HCT116 (cell line): ENCODE results near the gene TXLNG. TPM values are rescaled to one million over a fixed set of nuclear protein-coding genes. Genes with fewer than 3 reads are reported as not detected.

Experiments used
- ATAC-seq: fragments of 200-7000 bp; cut with Tn5 transposase; 2 replicates; pipeline ENCODE4 v1.9.1; 2020; ENCODE audit warnings: mild to moderate bottlenecking, moderate library complexity
- BruUV-seq: library from RNA; stranded (reverse); fragments of 400-500 nt; replicated peaks from 2 replicates; lab custom pipeline; 2021; lab: Mats Ljungman, UMichigan
- CTCF ChIA-PET: fragments of 300-600 bp; sonication (Branson Sonifier 250); formaldehyde crosslinking; loops from one replicate; lab custom pipeline; 2021; ENCODE audit warnings: antibody characterized with exemption; lab: Charles Lee
- POLR2A ChIA-PET: fragments of 300-600, 350-600 bp; sonication (Branson Sonifier 250); formaldehyde crosslinking; loops from one replicate; lab custom pipeline; 2021; ENCODE audit warnings: antibody characterized with exemption; lab: Charles Lee
- RAD21 ChIA-PET, 2 experiments: fragments of 300-600 bp; sonication (Branson Sonifier 250); formaldehyde crosslinking; loops; one replicate each; lab custom pipeline; 2023; ENCODE audit warnings: low total read pairs in 2 of 2; ENCODE audit not compliant: uncharacterized antibody in 2 of 2, unreplicated experiment in 2 of 2, low non-redundant PET in 1 of 2; lab: Charles Lee
- DNase-seq: peaks from one replicate; pipeline ENCODE4 v3.0.0-alpha.2; 2010; ENCODE audit warnings: low read depth, low spot score
- H2AFZ ChIP-seq: fragments of 200-600 bp; shearing (Covaris generic), sonication (generic); 2 replicates; pipeline ENCODE4 v1.6.1; 2017; ENCODE audit warnings: low read depth, mixed run types, mixed read lengths, antibody characterized with exemption, low read length; ENCODE audit not compliant: poor library complexity, severe bottlenecking
- H3K27ac ChIP-seq: 2 replicates; pipeline ENCODE4 v1.5.1; 2012; ENCODE audit warnings: low read depth, low read length
- H3K27me3 ChIP-seq: fragments of 200-600 bp; sonication (generic); 2 replicates; pipeline ENCODE4 v1.6.1; 2016; ENCODE audit warnings: mixed run types, low read length, mixed read lengths; ENCODE audit not compliant: insufficient read depth
- H3K36me3 ChIP-seq, 2 experiments: fragments of 200-500 bp in 1 of 2; fragments of 200-600 bp in 1 of 2; sonication (Bioruptor generic) in 1 of 2; sonication (generic) in 1 of 2; 2 replicates each; pipeline versions ENCODE4 v1.5.1 to v1.6.1; 2014 to 2016; ENCODE audit warnings: low read length in 2 of 2, inconsistent platforms in 1 of 2, mixed read lengths in 1 of 2, mixed run types in 1 of 2; ENCODE audit not compliant: insufficient read depth in 2 of 2, control insufficient read depth in 1 of 2
- H3K4me1 ChIP-seq, 2 experiments: fragments of 200-600 bp in 1 of 2; sonication (generic) in 1 of 2; 2 replicates each; pipeline versions ENCODE4 v1.5.1 to v1.6.1; 2012 to 2017; ENCODE audit warnings: low read length in 2 of 2, inconsistent platforms in 1 of 2, mild to moderate bottlenecking in 1 of 2, mixed read lengths in 1 of 2, mixed run types in 1 of 2, moderate library complexity in 1 of 2; ENCODE audit not compliant: insufficient read depth in 2 of 2, control insufficient read depth in 1 of 2
- H3K4me2 ChIP-seq: fragments of 200-600 bp; sonication (generic); 2 replicates; pipeline ENCODE4 v1.6.1; 2017; ENCODE audit warnings: mixed run types, low read length, mixed read lengths
- H3K4me3 ChIP-seq, 2 experiments: fragments of 200-600 bp in 1 of 2; sonication (generic) in 1 of 2; replicated peaks in 1 of 2; 2 replicates each; pipeline ENCODE4 v1.5.1; 2011 to 2016; ENCODE audit warnings: low read length in 2 of 2, control low read depth in 1 of 2, low read depth in 1 of 2, mild to moderate bottlenecking in 1 of 2, mixed read lengths in 1 of 2, mixed run types in 1 of 2
- H3K79me2 ChIP-seq: fragments of 200-600 bp; sonication (generic); 2 replicates; pipeline ENCODE4 v1.6.1; 2017; ENCODE audit warnings: mild to moderate bottlenecking, mixed run types, low read length, moderate library complexity, mixed read lengths; ENCODE audit not compliant: insufficient read depth
- H3K9ac ChIP-seq: fragments of 200-600 bp; sonication (generic); 2 replicates; pipeline ENCODE4 v1.6.1; 2016; ENCODE audit warnings: low read length, mixed read lengths
- H3K9me2 ChIP-seq: fragments of 200-600 bp; sonication (generic), shearing (Covaris generic); 2 replicates; pipeline ENCODE4 v1.6.1; 2017; ENCODE audit warnings: mixed run types, mild to moderate bottlenecking, moderate library complexity; ENCODE audit not compliant: insufficient read depth
- H3K9me3 ChIP-seq, 2 experiments: fragments of 200-500 bp in 1 of 2; fragments of 200-600 bp in 1 of 2; sonication (Bioruptor generic) in 1 of 2; sonication (generic) in 1 of 2; 2 replicates each; pipeline ENCODE4 v1.6.1; 2014 to 2017; ENCODE audit warnings: low read length in 2 of 2, mixed read lengths in 2 of 2, inconsistent platforms in 1 of 2, low read depth in 1 of 2, mild to moderate bottlenecking in 1 of 2, mixed run types in 1 of 2, moderate library complexity in 1 of 2; ENCODE audit not compliant: control insufficient read depth in 1 of 2, insufficient read depth in 1 of 2
- H4K20me1 ChIP-seq: fragments of 200-600 bp; sonication (generic), shearing (Covaris generic); 2 replicates; pipeline ENCODE4 v1.6.1; 2017; ENCODE audit warnings: mixed run types, mild to moderate bottlenecking, moderate library complexity; ENCODE audit not compliant: insufficient read depth
- CBX3 ChIP-seq: IDR thresholded peaks from 2 replicates; pipeline ENCODE4 v1.6.1; 2012; ENCODE audit warnings: low read depth
- EGR1 ChIP-seq: IDR thresholded peaks from 2 replicates; pipeline ENCODE4 v1.6.1; 2012; ENCODE audit warnings: low read depth
- ELF1 ChIP-seq: IDR thresholded peaks from 2 replicates; pipeline ENCODE4 v1.6.1; 2012; ENCODE audit warnings: low read depth, borderline replicate concordance
- EZH2 ChIP-seq: fragments of 200-600 bp; sonication (generic); IDR thresholded peaks from 2 replicates; pipeline ENCODE4 v1.6.1; 2017; ENCODE audit warnings: antibody characterized with exemption, mixed run types
- FOSL1 ChIP-seq: IDR thresholded peaks from 2 replicates; pipeline ENCODE4 v1.6.1; 2012; ENCODE audit warnings: low read depth
- JUND ChIP-seq: IDR thresholded peaks from 2 replicates; pipeline ENCODE4 v1.6.1; 2012
- POLR2A ChIP-seq: IDR thresholded peaks from 2 replicates; pipeline ENCODE4 v1.7.0; 2011; ENCODE audit warnings: borderline replicate concordance; ENCODE audit not compliant: insufficient read depth, insufficient read length; ENCODE audit errors: extremely low read depth
- POLR2AphosphoS5 ChIP-seq: IDR thresholded peaks from 2 replicates; pipeline ENCODE4 v1.6.1; 2011; ENCODE audit warnings: mild to moderate bottlenecking, low read depth, low read length, moderate library complexity
- RAD21 ChIP-seq: IDR thresholded peaks from 2 replicates; pipeline ENCODE4 v1.6.1; 2012; ENCODE audit warnings: low read depth, mild to moderate bottlenecking
- SIN3A ChIP-seq: IDR thresholded peaks from 2 replicates; pipeline ENCODE4 v1.6.1; 2012; ENCODE audit warnings: low read depth
- SP1 ChIP-seq: IDR thresholded peaks from 2 replicates; pipeline ENCODE4 v1.6.1; 2012; ENCODE audit warnings: low read depth
- SRF ChIP-seq: IDR thresholded peaks from 2 replicates; pipeline ENCODE4 v1.6.1; 2012; ENCODE audit warnings: low read depth
- TCF7L2 ChIP-seq: IDR thresholded peaks from 2 replicates; pipeline ENCODE4 v1.7.0; 2011; ENCODE audit warnings: borderline replicate concordance, inconsistent platforms; ENCODE audit not compliant: insufficient read depth, insufficient read length; ENCODE audit errors: extremely low read depth
- YY1 ChIP-seq: IDR thresholded peaks from 2 replicates; pipeline ENCODE4 v1.6.1; 2011; ENCODE audit warnings: low read length, low read depth, moderate library complexity, mild to moderate bottlenecking; ENCODE audit not compliant: insufficient replicate concordance; ENCODE audit errors: extremely low read depth
- ZFX ChIP-seq: fragments of 450-650 bp; IDR thresholded peaks from 2 replicates; pipeline ENCODE4 v1.6.1; 2017
- ZNF274 ChIP-seq: fragments of 200-500 bp; sonication (Bioruptor generic); IDR thresholded peaks from 2 replicates; pipeline ENCODE4 v1.6.1; 2014; ENCODE audit warnings: mild to moderate bottlenecking, low read depth, low read length, inconsistent platforms
- intact Hi-C: fragments of 100-400 bp; cut with micrococcal nuclease; formaldehyde crosslinking; loops from 2 replicates; pipeline ENCODE4 v1.10.0; 2022
- total RNA-seq: library from RNA; stranded (reverse); gene quantifications from one replicate; pipeline ENCODE4 v1.2.1, GENCODE V29; 2021; ENCODE audit not compliant: unreplicated experiment
- TF ChIP-seq, protein P1 (sequence below): IDR thresholded peaks from 2 replicates; pipeline ENCODE4 v1.6.1; 2012; ENCODE audit warnings: low read depth
- TF ChIP-seq, protein P2 (sequence below), 3 experiments: fragments of 200-600 bp in 1 of 3; sonication (generic) in 1 of 3; IDR thresholded peaks in 2 of 3; conservative IDR thresholded peaks in 1 of 3; 2 replicates each; pipeline ENCODE4 v1.5.1; 2012 to 2017; ENCODE audit warnings: low read depth in 2 of 3, low read length in 2 of 3, antibody characterized with exemption in 1 of 3, borderline replicate concordance in 1 of 3, control low read depth in 1 of 3, mild to moderate bottlenecking in 1 of 3, mixed read lengths in 1 of 3, mixed run types in 1 of 3, moderate library complexity in 1 of 3; ENCODE audit not compliant: insufficient read depth in 1 of 3

TXLNG gene
- total RNA-seq, 1 experiment from 2014 or later, result 22.9 TPM

DNA sequence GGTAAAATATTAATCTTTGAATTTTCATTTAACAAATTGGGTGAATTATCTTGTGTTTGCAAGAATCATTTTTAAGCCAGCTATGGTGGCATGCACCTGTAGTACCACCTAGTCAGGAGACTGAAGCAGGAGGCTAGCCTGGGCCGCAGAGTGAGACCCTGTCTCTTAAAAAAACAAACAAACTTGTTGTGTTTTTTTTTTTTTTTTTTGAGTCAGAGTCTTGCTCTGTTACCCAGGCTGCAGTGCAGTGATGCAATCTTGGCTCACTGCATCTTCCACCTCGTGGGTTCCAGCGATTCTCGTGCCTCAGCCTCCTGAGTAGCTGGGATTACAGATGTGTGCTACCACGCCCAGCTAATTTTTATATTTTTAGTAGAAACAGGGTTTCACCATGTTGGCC is 2.2 kb downstream of the TXLNG start:
- Histone ChIP-seq H3K9me3 (no peaks in the 10 kb centered on the region), H3K9me2 (no peaks in the 10 kb centered on the region), H3K4me3 (no peak overlapping the region), H3K27ac (no peak overlapping the region), H3K4me2 (no peak overlapping the region), H3K9ac (no peak overlapping the region), H4K20me1 (no peaks in the 10 kb centered on the region), H3K4me1 (peaks cover 8 to 14% of the 10 kb centered on the region in 2 experiments; a peak in 3 of 4 replicates), H3K27me3 (no peaks in the 10 kb centered on the region), H3K36me3 (peaks cover 3 to 10% of the 10 kb centered on the region in 2 experiments; a peak in 3 of 4 replicates), H3K79me2 (peaks cover 64% of the 10 kb centered on the region), H2AFZ (no peak overlapping the region)
- no peak for DNase-seq
- ChIA-PET POLR2A (interaction anchor here (0.8 kb wide), 1 partner anchor 17 kb away, joined by 4 read pairs; no protein-coding TSS in a partner anchor), CTCF (no interaction called here), RAD21 (interaction anchor here in 1 of 2 experiments (0.6 kb wide), 1 partner anchor 13 kb away, joined by 3 read pairs; no protein-coding TSS in a partner anchor)
- BruUV-seq, result no TSS peak
- TF ChIP-seq, protein P1, sequence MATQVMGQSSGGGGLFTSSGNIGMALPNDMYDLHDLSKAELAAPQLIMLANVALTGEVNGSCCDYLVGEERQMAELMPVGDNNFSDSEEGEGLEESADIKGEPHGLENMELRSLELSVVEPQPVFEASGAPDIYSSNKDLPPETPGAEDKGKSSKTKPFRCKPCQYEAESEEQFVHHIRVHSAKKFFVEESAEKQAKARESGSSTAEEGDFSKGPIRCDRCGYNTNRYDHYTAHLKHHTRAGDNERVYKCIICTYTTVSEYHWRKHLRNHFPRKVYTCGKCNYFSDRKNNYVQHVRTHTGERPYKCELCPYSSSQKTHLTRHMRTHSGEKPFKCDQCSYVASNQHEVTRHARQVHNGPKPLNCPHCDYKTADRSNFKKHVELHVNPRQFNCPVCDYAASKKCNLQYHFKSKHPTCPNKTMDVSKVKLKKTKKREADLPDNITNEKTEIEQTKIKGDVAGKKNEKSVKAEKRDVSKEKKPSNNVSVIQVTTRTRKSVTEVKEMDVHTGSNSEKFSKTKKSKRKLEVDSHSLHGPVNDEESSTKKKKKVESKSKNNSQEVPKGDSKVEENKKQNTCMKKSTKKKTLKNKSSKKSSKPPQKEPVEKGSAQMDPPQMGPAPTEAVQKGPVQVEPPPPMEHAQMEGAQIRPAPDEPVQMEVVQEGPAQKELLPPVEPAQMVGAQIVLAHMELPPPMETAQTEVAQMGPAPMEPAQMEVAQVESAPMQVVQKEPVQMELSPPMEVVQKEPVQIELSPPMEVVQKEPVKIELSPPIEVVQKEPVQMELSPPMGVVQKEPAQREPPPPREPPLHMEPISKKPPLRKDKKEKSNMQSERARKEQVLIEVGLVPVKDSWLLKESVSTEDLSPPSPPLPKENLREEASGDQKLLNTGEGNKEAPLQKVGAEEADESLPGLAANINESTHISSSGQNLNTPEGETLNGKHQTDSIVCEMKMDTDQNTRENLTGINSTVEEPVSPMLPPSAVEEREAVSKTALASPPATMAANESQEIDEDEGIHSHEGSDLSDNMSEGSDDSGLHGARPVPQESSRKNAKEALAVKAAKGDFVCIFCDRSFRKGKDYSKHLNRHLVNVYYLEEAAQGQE, result no peak
- no peak for TF ChIP-seq ZFX
- TF ChIP-seq FOSL1, result no peak
- no peak for TF ChIP-seq TCF7L2
- no peak for TF ChIP-seq SIN3A
- no peak for TF ChIP-seq POLR2A
- no peak for TF ChIP-seq SP1
- no peak for TF ChIP-seq POLR2AphosphoS5
- no peak for TF ChIP-seq SRF
- TF ChIP-seq ELF1, result no peak
- no peak for TF ChIP-seq CBX3
- no peak for TF ChIP-seq YY1
- no peak for TF ChIP-seq EZH2
- no peak for TF ChIP-seq EGR1
- TF ChIP-seq ZNF274, result no peak
- TF ChIP-seq, protein P2, sequence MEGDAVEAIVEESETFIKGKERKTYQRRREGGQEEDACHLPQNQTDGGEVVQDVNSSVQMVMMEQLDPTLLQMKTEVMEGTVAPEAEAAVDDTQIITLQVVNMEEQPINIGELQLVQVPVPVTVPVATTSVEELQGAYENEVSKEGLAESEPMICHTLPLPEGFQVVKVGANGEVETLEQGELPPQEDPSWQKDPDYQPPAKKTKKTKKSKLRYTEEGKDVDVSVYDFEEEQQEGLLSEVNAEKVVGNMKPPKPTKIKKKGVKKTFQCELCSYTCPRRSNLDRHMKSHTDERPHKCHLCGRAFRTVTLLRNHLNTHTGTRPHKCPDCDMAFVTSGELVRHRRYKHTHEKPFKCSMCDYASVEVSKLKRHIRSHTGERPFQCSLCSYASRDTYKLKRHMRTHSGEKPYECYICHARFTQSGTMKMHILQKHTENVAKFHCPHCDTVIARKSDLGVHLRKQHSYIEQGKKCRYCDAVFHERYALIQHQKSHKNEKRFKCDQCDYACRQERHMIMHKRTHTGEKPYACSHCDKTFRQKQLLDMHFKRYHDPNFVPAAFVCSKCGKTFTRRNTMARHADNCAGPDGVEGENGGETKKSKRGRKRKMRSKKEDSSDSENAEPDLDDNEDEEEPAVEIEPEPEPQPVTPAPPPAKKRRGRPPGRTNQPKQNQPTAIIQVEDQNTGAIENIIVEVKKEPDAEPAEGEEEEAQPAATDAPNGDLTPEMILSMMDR (IDR thresholded peaks at IDR 0.05 in 2 of 3, conservative IDR thresholded peaks at IDR 0.05 in 1 of 3; ENCODE audit: borderline replicate concordance in 1 of 3, insufficient read depth in 1 of 3, low read depth in 2 of 3, low read length in 2 of 3), result no peak
- no peak for TF ChIP-seq JUND
- no peak for TF ChIP-seq RAD21
- no peak for ATAC-seq
- intact Hi-C loops, result no loop called here
